Gastrocnemius medialis (tissue), 4 donors: Measurements from ENCODE around the gene GNAO1.

Experiments
- CTCF ChIP-seq, 5 experiments: fragments of 450-650 bp in 3 of 5; fragments of 200-600 bp in 2 of 5; sonication (generic) in 2 of 5; IDR thresholded peaks in 4 of 5; conservative IDR thresholded peaks in 1 of 5; 1 replicate in 4 of 5; 2 replicates in 1 of 5; pipeline ENCODE4 v1.5.1; 2016 to 2019; ENCODE audit warnings: antibody characterized with exemption in 5 of 5, mild to moderate bottlenecking in 3 of 5, moderate library complexity in 3 of 5
- POLR2A ChIP-seq, 2 donors: fragments of 450-650 bp; IDR thresholded peaks; one replicate each; pipeline ENCODE4 v1.6.1; 2017; ENCODE audit warnings: antibody characterized with exemption in 2 of 2, mild to moderate bottlenecking in 2 of 2, moderate library complexity in 2 of 2

GRCh38 chr16:56388209-56388608 is 196.9 kb downstream of the GNAO1 start:
- TF ChIP-seq CTCF (IDR thresholded peaks at IDR 0.05 in 4 of 5, conservative IDR thresholded peaks at IDR 0.05 in 1 of 5): no peak
- TF ChIP-seq POLR2A (IDR thresholded peaks at IDR 0.05): no peak
